Femur (tissue), 1 donor: ENCODE data around the gene DUOXA1.

Source experiments
- DNase-seq: peaks from one replicate; pipeline ENCODE4 v3.0.0-alpha.2; 2017

DUOXA1 gene

GRCh38 chr15:45130291-45131000 is 767 bp upstream of the DUOXA1 start:
- DNase-seq, result no peak

DNA sequence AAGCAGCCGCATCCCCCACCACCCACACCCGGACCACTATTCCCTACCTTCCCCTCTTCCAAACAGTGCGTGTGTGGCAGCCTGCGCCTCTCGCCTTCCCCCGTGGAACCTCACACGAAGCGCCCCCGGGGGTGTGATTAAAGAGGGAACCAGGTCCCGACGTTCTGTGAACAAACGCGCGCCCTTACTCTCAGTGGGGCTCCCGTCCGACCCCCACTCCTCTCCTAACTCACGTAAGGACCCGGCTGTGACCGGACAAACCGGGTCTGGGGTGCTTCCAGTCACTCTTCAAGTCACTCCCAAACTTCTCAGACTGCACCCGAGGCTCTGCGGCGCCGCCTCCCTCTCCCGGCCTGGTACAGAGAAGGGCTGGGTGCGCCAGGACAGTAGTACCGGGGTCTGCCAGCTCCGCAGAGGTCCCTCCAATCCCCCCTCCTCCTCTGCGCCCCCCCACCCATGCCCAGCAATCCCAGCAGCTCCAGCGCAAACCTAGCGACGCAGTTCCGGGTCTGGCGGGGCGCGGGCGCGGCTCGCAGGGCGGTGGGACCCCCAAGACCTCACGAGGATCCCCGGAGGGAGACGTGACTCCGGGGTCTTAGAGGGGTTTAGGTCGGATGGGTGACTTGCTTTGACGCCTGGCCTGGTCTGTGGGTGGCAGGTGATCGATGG is 574 bp downstream of the DUOXA1 start:
- no peak for DNase-seq

DNA sequence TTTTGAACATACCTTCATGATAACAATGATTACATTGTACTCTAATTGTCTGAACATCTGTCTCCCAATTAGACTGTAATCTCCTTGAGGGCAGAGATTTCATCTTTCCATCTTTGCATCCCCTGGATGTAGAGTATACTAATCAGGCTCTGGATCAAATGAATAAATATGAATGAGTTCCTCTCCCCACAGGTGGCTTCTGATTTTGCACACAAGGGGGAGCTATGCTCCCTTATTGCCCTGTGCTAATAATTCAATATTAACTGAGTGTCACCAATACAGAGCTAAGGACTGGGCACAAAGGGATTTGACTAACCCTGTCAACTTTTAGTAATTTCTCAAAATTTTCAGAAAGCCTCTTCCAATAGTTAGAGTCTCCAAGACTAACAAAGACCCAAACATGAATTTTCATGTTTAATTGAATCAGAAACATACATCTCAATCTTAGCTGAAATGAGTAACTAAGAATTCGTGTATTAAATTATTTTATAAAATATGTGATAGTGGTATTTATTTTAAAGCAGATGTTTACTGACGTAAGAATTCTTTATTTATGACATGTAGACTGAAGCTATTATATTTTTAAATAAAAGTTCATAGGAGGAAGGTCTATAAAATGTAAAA is 3.0 kb downstream of the DUOXA1 start:
- no peak for DNase-seq

GRCh38 chr15:45123397-45123796 is 6.3 kb downstream of the DUOXA1 start:
- no peak for DNase-seq

- DNase-seq, result no peak
These were observed 7.0 kb downstream of the DUOXA1 start for GRCh38 chr15:45122719-45123118.

DNA sequence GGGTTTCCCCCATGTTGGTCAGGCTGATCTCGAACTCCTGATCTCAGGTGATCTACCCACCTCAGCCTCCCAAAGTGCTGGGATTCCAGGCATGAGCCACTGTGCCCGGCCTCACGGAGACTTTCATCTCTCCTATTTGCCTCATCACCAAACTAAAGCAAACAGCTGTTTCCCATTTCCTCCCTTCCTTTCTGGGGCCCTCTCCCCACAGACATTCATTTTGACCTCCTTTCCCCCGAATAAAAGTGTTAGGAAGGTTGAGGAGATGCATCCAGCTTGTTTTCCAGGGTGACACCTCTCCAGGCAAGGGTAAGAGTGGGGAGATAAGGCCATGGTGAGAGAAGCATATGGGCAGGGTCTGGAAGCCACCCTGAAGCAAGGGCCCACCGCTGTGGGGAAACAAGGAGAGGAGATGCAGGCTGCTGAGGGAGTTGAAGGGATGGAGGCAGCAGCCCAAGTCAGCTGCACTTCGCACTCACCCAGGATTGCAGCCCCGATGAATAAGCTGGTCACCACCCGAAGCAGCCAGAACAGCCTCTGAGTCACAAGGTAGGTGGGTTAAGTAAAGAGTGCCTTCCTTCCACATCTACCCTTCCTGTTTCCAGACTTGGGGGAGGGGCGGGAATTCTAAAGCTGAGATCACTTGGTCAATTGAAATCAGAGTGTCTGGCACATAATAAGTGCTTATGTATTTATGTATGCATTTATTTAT is 7.8 kb downstream of the DUOXA1 start:
- DNase-seq, result no peak

- DNase-seq, result no peak
These were observed 8.7 kb downstream of the DUOXA1 start for GRCh38 chr15:45121020-45121419.

DNA sequence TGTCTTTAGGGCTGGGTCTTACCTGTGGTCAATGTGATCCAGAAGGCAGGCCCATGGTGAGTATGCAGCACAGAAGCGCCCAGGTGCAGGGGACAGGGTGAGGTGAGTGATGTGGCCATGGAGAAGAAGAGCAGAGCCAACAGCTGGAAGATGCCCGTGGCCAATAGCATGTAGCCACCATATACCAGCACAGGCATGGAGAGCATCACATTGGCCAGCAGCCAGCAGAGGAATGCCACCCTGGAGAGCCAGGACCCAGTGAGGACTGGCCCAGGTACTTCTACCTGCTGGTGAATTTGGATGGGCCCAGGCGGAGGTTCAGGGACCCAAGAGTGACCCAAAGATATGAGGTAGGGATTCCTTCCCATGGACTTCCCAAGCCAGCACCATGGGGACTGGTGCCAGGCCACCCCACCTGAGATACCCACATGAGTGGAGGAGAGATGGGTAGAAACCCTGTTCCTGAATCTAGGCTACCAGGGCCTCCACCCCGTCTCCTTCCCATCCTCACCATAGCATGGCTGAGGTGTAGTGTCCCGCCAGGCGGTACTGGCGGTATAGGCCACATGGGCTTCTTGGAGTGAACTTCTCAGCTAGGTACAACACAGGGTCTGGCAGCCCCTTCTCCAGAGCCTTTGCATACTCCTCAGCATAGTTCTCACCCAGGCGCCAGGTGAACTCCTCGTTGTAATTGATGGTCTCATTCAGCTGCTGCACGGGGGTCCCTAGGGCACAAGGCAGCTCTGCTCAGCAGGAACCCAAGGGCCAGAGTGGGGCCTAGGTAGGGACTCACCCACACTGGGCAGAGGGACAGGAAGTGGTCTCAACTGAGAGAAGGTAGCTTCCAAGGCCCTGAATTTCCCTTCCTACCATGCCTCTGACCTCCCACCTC is 9.4 kb downstream of the DUOXA1 start:
- DNase-seq, result no peak

DNA sequence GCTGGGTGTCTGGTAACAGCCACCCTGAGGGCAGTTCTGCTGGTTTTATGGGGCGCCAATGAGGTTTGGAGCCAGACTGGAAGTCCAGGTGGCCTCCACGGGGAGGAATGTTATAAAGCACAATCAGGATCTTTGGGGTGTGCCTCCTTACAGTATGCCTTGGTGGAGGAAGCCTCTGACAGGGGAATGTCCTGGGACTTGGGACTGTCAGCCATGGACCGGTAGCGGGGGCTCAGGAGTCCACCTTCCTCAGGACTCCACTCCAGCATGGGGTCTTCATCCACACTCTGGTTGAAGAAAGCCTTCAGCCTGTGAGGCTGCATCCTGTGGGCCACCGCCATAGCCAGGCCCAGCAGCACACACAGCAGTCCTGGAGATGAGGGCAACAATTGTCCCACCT is 10.7 kb downstream of the DUOXA1 start:
- DNase-seq, result no peak

GRCh38 chr15:45118131-45118588 is 11.5 kb downstream of the DUOXA1 start:
- peak; percentile 91 for DNase-seq

GRCh38 chr15:45117308-45118130 is 12.2 kb downstream of the DUOXA1 start:
- peak; percentile 28 for DNase-seq

DNA sequence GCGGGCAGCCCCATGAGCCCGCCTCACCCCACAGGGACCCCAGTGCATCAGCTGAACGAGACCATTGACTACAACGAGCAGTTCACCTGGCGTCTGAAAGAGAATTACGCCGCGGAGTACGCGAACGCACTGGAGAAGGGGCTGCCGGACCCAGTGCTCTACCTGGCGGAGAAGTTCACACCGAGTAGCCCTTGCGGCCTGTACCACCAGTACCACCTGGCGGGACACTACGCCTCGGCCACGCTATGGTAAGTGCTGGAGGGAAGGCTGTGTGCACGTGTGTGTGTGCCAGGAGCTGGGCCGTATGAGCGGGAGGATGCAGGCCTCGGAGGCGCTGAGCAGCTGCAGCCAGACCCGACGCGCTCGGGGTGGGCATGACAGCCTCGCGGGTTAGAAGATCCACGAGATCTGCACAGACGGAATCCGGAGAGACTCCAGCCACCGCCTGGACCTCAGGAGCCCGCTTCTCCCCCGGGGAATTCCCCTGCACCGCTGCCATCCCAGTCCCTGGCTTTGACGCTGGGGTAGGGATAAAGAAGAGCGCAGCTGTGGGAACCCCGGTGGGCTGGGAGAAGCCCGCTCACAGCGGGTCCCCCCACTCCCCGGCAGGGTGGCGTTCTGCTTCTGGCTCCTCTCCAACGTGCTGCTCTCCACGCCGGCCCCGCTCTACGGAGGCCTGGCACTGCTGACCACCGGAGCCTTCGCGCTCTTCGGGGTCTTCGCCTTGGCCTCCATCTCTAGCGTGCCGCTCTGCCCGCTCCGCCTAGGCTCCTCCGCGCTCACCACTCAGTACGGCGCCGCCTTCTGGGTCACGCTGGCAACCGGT is 13.0 kb downstream of the DUOXA1 start:
- DNase-seq, result no peak

DNA sequence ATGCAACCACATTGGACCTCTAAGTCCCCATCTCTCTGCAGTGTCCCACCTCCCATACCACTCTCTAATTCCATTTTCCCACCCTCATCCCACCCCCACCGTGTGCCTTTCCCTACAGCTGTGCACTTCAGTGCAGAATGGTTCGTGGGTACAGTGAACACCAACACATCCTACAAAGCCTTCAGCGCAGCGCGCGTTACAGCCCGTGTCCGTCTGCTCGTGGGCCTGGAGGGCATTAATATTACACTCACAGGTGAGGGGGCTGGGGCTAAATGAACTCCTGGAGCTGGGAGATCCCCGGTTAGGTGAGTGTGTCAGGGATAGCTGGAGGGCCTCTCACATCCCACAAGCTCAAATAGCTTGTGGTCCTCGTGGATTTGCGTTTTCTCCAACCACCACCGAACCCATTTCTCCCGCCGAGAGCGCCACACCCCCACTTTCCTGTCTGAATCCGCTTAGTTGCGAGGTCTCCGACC is 13.6 kb downstream of the DUOXA1 start:
- DNase-seq, result no peak

GRCh38 chr15:45115312-45115820 is 14.3 kb downstream of the DUOXA1 start:
- no peak for DNase-seq

DNA sequence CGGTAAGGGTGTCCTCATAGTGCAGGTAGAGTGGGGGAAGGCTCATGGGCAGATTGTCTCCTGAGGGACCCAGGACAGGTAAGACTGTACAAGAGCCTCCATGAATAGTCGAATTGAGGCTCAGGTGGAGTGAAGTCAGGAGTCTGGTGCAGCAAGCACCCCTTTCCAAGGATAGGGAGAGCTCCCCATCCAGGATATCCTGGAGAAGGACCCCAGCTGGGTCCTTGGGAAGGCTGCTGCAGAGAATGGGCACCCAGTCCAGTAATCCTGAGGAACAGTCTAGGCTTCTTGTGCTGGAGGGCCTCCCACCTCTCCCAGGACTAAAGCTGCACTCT is 15.0 kb downstream of the DUOXA1 start:
- no peak for DNase-seq

DNA sequence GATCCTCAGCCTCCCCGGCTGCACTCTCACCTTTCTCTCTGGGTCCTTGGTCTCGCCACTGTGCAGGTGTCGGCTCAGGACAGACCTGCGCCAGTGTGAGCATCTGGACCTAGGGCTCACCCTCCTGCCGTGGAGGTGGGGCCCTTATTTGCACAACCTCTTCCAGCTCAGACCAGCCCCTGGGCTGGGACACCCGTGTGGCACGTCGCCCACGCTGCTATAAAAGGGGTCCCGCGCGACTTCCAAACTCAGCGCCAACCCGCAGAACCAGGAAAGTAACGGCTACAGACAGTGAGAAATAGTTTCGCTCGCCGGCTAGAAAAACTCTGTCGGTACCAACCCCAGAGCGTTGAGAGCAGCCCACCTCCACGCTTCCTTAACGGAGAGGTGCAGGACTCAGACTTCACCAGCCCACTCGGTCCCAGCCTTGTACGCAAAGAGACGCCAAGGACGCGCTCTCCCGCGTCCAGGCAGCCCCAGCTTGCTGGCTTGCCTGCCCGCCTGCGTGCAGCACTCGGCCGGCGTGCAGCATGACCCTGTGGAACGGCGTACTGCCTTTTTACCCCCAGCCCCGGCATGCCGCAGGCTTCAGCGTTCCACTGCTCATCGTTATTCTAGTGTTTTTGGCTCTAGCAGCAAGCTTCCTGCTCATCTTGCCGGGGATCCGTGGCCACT is 15.5 kb downstream of the DUOXA1 start, which contains the start of the genes DUOX2 and DUOXA2:
DUOX2 (minus strand) TSS at position 97 of the 675 bp plus-strand sequence. CDS start 761 bp downstream, outside the sequence.
DUOXA2 (plus strand) TSS at position 251 of the 675 bp plus-strand sequence; CDS start at position 531, 280 bp downstream.
- DNase-seq, result no peak

- DNase-seq, result no peak
These were observed 16.2 kb downstream of the DUOXA1 start for GRCh38 chr15:45113380-45113990.

DNA sequence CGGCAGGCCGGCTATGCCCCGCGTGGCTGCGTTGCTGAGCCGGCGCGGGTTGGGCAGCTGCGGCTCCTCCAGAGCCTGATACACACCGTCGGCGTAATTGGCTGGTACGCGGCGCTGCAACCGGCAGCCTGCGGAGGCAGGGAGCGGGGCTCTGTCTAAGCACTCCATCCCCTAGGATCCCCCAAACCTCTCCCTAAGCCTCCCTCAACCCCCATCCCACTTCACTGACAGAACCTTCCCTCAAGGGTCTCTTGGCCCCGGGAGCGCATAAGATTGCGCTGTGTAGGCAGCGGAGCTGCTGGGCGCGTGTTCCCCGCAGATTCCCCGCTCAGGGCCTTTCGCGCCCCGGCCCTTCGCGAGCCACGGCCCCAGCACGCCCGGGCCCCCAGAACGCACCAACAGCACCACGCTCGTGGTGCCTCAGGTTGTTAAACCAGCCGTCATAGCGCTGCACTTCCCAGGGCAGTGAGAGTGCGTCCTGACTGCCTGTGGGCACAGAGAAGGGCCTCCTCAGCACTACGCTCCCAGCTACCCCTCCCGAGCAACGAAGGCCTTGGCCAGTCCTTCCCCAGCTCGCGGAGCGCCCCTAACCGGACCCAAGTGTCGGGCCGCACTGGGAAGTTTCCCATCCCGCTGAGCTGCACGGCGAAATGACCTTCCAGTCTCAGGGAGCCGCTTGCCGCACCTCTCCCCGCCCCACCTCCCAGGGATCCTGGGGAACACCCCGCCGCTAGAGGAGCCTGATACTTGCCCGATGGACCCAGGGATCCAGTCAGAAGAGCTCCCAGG is 16.9 kb downstream of the DUOXA1 start:
- no peak for DNase-seq
